Neural progenitor cell (in vitro differentiated cells): ENCODE results near the gene SEL1L2.

Experiments used
- EZH2 ChIP-seq: fragments of 200-600 bp; sonication (generic); IDR thresholded peaks from 2 replicates; pipeline ENCODE4 v1.6.1; 2017; ENCODE audit warnings: antibody characterized with exemption, mild to moderate bottlenecking, moderate library complexity
- TF ChIP-seq, protein P1 (sequence below): fragments of 200-600 bp; sonication (generic); IDR thresholded peaks from 2 replicates; pipeline ENCODE4 v1.5.1; 2017; ENCODE audit warnings: antibody characterized with exemption, mild to moderate bottlenecking

DNA sequence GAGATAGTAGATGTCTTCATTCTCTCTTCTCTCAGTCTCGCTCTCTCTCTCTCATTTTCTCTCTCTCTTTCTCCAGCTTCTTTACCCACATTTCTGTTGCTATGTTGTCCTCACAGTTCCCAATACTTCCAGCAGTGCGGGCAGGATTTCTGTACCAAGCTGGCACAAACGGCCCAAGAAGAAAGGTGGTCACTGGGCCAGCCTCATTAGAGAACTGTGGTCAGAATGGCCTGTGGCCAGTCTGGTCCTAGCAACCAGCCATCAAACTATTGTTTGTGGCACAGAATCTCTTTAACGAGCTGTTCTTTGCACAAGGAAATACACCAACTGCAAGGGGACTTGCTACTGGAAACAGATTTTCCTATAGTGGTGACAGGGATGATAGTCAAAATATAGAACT, 81.3 kb downstream of the SEL1L2 start:
- TF ChIP-seq, protein P1, sequence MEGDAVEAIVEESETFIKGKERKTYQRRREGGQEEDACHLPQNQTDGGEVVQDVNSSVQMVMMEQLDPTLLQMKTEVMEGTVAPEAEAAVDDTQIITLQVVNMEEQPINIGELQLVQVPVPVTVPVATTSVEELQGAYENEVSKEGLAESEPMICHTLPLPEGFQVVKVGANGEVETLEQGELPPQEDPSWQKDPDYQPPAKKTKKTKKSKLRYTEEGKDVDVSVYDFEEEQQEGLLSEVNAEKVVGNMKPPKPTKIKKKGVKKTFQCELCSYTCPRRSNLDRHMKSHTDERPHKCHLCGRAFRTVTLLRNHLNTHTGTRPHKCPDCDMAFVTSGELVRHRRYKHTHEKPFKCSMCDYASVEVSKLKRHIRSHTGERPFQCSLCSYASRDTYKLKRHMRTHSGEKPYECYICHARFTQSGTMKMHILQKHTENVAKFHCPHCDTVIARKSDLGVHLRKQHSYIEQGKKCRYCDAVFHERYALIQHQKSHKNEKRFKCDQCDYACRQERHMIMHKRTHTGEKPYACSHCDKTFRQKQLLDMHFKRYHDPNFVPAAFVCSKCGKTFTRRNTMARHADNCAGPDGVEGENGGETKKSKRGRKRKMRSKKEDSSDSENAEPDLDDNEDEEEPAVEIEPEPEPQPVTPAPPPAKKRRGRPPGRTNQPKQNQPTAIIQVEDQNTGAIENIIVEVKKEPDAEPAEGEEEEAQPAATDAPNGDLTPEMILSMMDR, result no peak
- TF ChIP-seq EZH2, result no peak
